Coronary artery (tissue), 2 donors: Measurements from ENCODE around the gene CEND1.

ENCODE experiments used
- DNase-seq: peaks from one replicate; pipeline ENCODE4 v3.0.0-alpha.2; 2017; ENCODE audit warnings: low spot score
- H3K27ac ChIP-seq, 2 donors: fragments of 200-600 bp; sonication (generic); one replicate each; pipeline ENCODE4 v1.5.1; 2016 to 2019
- H3K4me3 ChIP-seq: fragments of 200-600 bp; sonication (generic); 2 replicates; pipeline ENCODE4 v1.5.1; 2016; ENCODE audit warnings: mild to moderate bottlenecking, moderate library complexity
- CTCF ChIP-seq: fragments of 200-600 bp; sonication (generic); IDR thresholded peaks from one replicate; pipeline ENCODE4 v1.5.1; 2019; ENCODE audit warnings: antibody characterized with exemption

The CEND1 gene

DNA sequence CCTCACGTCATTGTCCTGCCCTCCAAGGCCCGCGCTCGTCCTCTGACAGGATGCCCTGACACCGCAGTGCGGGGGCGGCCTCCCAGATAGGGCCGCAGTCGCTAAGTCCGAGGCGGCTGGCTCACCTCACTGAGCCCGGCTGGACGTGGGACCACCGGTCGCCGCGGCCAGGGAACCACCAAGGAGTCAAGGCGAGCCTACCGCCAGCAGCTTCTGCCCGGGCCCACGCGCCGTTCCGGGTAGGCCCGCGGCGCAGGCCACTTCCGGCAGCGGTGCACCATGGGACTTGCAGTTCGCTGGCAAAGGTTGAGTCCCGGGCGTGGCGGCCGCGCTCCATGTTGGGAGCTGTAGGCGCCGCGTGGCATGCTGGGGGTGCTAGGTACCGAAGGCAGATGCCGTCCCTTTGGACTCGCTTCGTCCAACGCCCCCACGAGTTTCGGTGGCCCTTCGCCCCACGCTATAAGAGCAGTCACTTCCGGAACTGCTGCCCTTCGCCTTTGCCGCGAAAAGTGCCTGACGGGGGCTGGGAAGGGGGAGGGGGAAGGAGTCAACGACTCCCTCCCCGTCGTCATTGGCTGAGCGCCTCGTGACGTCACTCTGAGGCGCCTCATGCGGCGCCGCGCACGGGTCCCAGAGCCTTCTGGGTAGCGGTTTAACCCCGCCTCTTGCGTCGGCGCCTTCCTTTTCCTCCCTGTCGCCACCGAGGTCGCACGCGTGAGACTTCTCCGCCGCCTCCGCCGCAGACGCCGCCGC, 19.6 kb upstream of the CEND1 start, which contains the start of gene RPLP2:
TSS of gene RPLP2 (plus strand) at position 681 of the 753 bp plus-strand sequence. CDS start 268 bp downstream, outside the sequence.
- Histone ChIP-seq H3K4me3 (peak within 1 kb of the TSS; percentile 93), H3K27ac (peak within 1 kb of the TSS; percentile 94 to 97)
- DNase-seq: peak; percentile 99
- no peak for TF ChIP-seq CTCF

DNA sequence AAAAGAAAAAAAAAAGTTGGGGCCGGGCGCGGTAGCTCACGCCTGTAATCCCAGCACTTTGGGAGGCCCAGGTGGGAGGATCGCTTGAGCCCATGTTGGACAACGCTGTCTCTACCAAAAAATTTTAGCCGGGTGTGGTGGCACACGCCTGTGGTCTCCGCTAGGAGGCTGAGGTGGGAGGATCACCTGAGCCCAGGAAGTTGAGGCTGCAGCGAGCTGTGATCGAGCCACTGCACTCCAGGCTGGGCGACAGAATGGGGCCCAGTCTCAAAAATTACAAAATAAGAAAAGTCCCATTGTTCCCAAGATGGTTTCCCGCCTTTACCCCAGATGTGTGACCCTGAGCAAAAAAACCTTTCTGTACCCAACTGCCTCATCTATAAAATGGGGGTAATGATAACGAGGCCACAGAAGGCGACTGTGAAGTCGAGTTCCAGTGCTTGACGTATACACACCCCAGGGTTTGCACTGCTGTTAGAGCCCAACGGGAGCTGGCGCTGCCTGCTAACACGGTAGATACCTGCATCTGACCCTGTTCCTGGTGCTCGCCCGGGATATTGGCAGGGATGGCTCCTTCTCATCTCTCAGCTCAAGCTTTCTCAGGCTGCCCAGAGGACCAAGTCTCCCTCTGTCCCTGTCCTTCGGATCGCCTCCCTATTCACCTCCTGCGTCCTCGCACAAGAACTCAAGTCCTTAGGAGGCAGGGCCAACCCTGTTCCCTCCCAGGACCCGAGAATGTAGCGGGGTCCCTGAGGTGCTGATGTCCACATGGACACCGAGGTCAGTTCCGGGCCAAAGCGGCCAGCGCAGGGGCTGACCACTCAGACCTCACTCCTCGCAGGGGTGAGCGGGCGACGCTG, 18.8 kb upstream of the CEND1 start:
- no peak for DNase-seq
- Histone ChIP-seq H3K4me3 (peak overlapping the region; percentile 93), H3K27ac (peak overlapping the region; percentile 94 to 97)
- no peak for TF ChIP-seq CTCF

GRCh38 chr11:804599-804964, 14.7 kb upstream of the CEND1 start:
- Histone ChIP-seq H3K4me3 (peak overlapping the region; percentile 78), H3K27ac (peak overlapping the region; percentile 72 to 95)
- no peak for DNase-seq
- no peak for TF ChIP-seq CTCF

- H3K27ac ChIP-seq: peak overlapping the region in 1 of 2 donors; percentile 95
- peak overlapping the region; percentile 78 for H3K4me3 ChIP-seq
- no peak for DNase-seq
- TF ChIP-seq CTCF: no peak
Measured at GRCh38 chr11:803770-804598, 14.1 kb upstream of the CEND1 start.

DNA sequence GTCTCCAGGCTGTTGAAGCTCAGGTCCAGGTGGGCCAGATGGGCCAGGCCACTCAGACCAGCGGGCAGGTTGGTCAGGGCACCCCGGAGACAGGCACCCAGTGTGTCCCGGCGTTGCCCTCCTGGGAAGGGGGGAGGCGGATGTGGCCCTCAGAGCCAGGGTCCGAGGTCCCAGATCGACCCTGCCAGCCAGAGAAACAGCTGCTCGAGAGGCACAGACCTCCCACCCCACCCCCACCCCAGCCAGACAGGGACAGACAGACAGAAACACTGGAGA, 13.5 kb upstream of the CEND1 start:
- DNase-seq: no peak

More for the DNA sequence above, 13.5 kb upstream of the CEND1 start:
- H3K27ac ChIP-seq: no peak overlapping the region
- H3K4me3 ChIP-seq: no peak overlapping the region
- no peak for TF ChIP-seq CTCF
